ENCODE measurements around the gene SLC35F6.
"Not testable (repeated sequence)": the region's sequence is repeated elsewhere in the genome, so short reads cannot be mapped to it uniquely, and the experiment has no call there.

SLC35F6 gene

DNA sequence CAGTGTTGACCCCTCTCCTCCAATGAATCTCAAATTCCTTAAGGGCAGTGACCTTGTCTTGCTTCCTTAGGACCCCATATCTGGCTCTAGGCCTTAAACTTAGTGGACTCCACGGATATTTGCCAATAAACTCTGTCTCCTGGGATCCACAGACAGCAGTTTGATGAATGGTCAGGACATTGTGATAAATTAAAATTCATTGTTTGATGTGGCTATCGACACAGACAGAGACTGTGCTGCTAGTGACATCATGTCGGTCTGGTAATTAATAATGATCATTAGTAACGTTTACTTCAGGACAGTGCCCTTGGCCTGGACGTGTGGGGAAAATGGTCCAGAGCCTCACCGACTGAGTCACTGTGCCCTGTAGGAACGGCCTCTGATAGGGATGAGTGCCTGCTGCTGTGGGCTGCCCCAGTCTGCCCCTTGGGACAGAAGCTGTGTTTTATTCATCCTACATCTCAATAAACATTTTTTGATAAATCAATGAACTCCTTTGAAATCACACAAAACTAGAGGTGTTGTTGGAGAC, 5.2 kb upstream of the SLC35F6 start:
- DNase-seq, result no peak

GRCh38 chr2:26759845-26760244, 4.2 kb upstream of the SLC35F6 start:
- DNase-seq, result no peak

GRCh38 chr2:26760991-26761390, 3.1 kb upstream of the SLC35F6 start:
- not testable (repeated sequence) for DNase-seq

GRCh38 chr2:26763019-26763418, 1.1 kb upstream of the SLC35F6 start:
- DNase-seq, result no peak

DNA sequence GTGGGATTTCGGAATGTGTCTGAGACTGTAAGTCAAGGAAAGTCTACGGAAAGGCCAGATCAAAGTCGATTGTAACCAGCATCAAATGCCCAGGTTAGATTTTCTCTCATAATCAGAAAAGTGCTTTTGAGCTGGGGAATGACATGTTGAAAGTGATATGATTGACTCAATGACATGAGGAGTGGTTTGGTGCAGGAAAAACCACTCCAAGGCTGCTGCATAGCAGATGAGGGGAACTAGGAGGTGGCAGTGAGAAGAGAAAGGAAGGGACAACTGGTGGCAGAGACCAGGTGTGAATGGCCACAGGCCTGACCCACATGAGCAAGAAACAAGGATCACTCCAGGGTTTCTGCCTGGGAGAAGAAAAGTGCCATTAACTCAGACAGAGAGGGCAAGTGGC, 822 bp downstream of the SLC35F6 start:
- no peak for DNase-seq

GRCh38 chr2:26765475-26766200, 1.6 kb downstream of the SLC35F6 start:
- no peak for DNase-seq

GRCh38 chr2:26767129-26767528, 3.0 kb downstream of the SLC35F6 start:
- DNase-seq, result no peak

- no peak for DNase-seq
Measured at GRCh38 chr2:26767894-26768487, 3.9 kb downstream of the SLC35F6 start.

- no peak for DNase-seq
Measured at GRCh38 chr2:26768759-26769088, 4.6 kb downstream of the SLC35F6 start.

DNA sequence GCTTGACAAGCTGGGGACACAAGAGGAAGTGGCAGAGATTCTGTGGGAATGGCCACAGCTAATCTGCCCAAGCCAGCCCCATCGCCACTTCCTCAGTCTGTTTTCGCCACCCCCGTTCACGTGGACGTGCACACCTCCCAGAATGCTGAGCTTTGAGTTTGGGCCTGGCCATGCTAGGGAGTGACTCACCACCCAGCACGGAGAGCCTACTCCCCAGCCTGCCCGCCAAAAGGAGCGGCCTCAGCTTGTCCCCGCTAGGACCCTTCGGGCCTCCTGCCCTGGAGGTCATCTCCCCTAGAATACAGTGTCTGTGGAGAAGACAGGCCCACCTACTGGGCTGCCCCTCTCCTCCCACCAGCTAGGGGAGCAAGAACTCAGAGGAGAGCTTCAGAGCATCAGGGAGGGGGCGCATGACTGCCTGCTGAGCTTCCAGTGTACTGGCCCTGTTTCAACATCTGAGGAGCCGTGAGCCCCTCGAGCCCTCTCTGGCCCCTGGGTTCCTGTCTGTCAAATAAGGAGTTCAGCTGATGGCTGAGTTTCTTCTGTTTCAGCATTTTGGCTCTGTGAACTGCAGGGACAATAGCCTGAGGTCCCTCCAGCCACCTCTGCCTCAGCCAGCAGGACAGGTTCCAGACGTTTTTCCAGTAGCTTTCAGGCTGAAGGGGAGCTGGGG, 5.1 kb downstream of the SLC35F6 start:
- DNase-seq, result no peak

DNA sequence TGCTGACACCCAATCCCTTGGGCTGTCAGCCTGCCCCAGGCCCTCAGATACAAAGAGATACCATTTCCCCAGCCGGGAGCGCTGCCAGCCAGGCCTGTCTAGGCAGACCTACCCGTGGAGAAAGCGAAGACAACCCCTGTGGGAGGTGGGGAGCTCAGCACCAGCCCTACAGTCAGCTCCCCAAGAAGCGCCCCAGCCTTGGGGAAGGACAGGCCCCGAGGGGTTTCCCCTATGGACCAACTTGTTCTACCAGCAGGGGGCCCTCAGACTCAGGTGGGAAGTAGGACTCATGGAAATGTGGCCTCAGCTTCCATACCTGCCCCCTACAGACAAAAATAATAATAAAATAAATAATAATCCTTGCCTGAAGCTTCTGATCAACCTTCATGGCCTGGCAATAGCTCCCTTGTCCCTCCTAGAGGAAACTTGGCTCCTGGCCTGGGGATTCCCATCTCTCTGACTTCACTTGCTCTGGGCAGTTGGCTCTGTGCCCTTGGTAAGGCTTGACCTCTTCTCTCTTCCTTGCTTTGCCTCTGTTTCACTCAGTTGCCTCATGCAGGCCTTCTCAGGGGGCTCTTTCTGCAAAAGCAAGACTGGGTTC, 7.0 kb downstream of the SLC35F6 start:
- DNase-seq, result no peak

- DNase-seq, result no peak
Measured at GRCh38 chr2:26772064-26773001, 8.2 kb downstream of the SLC35F6 start.

DNA sequence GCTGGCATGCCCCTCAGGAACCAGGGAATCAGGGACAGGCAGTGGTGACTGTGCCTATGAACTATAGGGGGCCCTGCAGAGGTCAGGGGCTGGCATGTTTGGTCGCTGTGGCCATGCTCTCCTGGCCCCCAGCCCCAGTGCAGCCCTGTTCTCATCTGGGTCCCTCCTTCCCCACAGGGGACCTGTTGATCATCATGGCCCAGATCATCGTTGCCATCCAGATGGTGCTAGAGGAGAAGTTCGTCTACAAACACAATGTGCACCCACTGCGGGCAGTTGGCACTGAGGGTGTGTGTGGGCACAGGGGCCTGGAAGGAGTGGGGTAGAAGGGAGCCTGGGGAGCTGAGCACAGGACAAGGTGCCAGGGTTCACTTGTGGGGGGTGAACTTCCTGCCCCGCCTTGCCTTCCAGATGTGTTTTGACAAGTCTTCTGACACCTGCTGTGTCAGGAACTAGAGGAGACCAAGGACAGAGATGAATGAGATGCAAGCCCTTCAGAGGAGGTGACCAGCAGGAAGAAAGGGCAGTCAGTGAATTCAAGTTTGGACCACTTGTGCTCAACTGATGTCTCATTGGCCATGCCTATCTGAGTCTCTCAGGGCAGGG, 12.2 kb downstream of the SLC35F6 start:
- DNase-seq, result no peak

- no peak for DNase-seq
Measured at GRCh38 chr2:26778098-26778497, 14.0 kb downstream of the SLC35F6 start.

DNA sequence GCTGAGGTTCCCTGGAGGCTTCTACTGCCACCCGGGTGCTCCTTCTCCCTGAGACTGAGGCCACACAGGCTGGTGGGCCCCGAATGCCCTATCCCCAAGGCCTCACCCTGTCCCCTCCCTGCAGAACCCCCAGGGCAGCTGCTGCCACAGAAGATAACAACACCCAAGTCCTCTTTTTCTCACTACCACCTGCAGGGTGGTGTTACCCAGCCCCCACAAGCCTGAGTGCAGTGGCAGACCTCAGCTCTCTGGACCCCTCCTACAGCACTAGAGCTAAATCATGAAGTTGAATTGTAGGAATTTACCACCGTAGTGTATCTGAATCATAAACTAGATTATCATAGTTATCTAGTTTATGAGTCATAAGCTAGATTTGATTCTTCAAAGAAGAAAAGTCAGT, 14.4 kb downstream of the SLC35F6 start:
- DNase-seq, result no peak

DNA sequence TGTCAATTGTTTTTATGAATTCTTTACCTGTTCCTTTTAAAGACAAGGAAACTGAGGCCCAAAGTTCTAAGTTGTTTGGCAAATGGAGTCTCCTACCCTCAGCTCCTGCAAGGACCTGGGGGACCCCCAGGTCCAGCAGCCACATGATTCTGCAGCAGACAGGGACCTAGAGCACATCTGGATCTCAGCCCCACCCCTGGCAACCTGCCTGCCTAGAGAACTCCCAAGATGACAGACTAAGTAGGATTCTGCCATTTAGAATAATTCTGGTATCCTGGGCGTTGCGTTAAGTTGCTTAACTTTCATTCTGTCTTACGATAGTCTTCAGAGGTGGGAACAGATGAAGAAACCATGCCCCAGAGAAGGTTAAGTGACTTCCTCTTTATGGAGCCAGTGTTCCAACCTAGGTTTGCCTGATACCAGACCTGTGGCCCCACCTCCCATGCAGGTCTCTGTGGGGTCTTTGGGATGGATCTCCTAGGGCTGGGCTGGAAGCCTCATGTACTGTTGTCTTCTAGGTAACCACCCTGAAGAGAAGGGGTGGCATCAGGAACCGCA, 16.2 kb downstream of the SLC35F6 start:
- DNase-seq, result no peak

DNA sequence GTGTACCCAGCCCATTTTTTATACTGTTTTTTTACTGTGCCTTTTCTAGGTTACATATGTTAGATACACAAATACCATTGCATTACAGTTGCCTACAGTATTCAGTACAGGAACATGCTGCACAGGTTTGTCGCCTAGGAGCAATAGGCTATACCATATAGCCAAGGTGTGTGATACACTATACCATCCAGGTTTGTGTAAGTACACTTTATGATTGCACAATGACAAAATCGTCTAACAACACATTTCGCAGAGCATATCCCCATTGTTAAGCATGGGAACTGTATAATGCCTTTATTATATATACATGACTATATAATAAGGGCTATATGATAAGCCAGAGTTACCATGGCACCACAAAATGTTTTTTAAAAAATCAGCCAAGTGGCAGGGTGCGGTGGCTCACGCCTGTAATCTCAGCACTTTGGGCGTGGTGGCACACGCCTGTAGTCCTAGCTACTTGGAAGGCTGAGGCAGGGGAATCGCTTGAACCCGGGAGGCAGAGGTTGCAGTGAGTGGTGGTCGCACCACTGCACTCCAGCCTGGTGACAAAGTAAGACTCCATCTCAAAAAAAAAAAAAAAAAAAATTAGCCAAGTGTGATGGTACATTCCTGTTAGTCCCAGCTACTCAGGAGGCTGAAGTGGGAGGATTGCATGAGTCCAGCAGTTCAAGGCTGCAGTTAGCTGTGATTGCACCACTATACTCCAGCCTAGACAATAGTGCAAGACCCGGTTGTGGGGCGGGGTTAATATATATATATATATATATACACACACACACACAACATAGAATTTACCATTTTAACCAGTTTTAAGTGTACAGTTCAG, 19.0 kb downstream of the SLC35F6 start:
- no peak for DNase-seq

- no peak for DNase-seq
Measured at GRCh38 chr2:26784570-26785234, 20.6 kb downstream of the SLC35F6 start.

- DNase-seq, result peak; percentile 96
Measured at GRCh38 chr2:26785431-26786206, 21.5 kb downstream of the SLC35F6 start, which contains the start of gene CENPA. Gene CENPA, plus strand, starts transcription at chr2:26786056. Its CDS starts 141 bp downstream, at chr2:26786197.
